SU-DHL-6 (cell line): ENCODE results near the gene CERS6.

Source experiments
- H2AFZ ChIP-seq: fragments of 200-600 bp; sonication (generic); 2 replicates; pipeline ENCODE4 v1.6.1; 2014; ENCODE audit warnings: low read depth, mild to moderate bottlenecking, moderate library complexity, mixed read lengths, antibody characterized with exemption, low read length; ENCODE audit not compliant: severe bottlenecking
- H3F3A ChIP-seq: fragments of 200-600 bp; shearing (Covaris generic); 2 replicates; pipeline ENCODE4 v1.6.0; 2016; ENCODE audit warnings: antibody characterized with exemption, mild to moderate bottlenecking; ENCODE audit not compliant: insufficient read depth
- H3K27ac ChIP-seq: fragments of 200-600 bp; sonication (generic); 2 replicates; pipeline ENCODE4 v1.5.1; 2016; ENCODE audit warnings: low read depth, mild to moderate bottlenecking, low read length, moderate library complexity, mixed read lengths
- H3K27me3 ChIP-seq: fragments of 200-600 bp; sonication (generic), shearing (Covaris generic); 2 replicates; pipeline ENCODE4 v1.6.0; 2014; ENCODE audit warnings: mild to moderate bottlenecking, low read length
- H3K36me3 ChIP-seq: fragments of 200-600 bp; sonication (generic); 2 replicates; pipeline ENCODE4 v1.6.1; 2014; ENCODE audit warnings: mild to moderate bottlenecking, low read length, mixed read lengths
- H3K4me2 ChIP-seq: fragments of 300-600, 200-600 bp; shearing (Covaris generic), sonication (generic); 2 replicates; pipeline ENCODE4 v1.6.0; 2014; ENCODE audit warnings: low read length, low read depth, mild to moderate bottlenecking; ENCODE audit not compliant: poor library complexity, severe bottlenecking
- H3K4me3 ChIP-seq: fragments of 200-600 bp; sonication (generic); 2 replicates; pipeline ENCODE4 v1.5.1; 2014; ENCODE audit warnings: antibody characterized with exemption, low read length, mild to moderate bottlenecking, mixed read lengths; ENCODE audit not compliant: insufficient read depth, poor library complexity, severe bottlenecking
- H3K79me2 ChIP-seq: fragments of 200-600 bp; sonication (generic); 2 replicates; pipeline ENCODE4 v1.6.1; 2014; ENCODE audit warnings: mild to moderate bottlenecking, low read length, moderate library complexity; ENCODE audit not compliant: insufficient read depth
- H3K9ac ChIP-seq: fragments of 200-600 bp; sonication (generic); 2 replicates; pipeline ENCODE4 v1.7.0; 2014; ENCODE audit warnings: mild to moderate bottlenecking, low read length
- H3K9me2 ChIP-seq: fragments of 200-600 bp; sonication (generic); replicated peaks from 2 replicates; pipeline ENCODE4 v1.6.1; 2014; ENCODE audit warnings: low read length; ENCODE audit not compliant: insufficient read depth
- H3K9me3 ChIP-seq: fragments of 200-600 bp; sonication (generic); 2 replicates; pipeline ENCODE4 v1.6.1; 2014; ENCODE audit warnings: low read length, mixed read lengths; ENCODE audit not compliant: insufficient read depth
- H4K20me1 ChIP-seq: fragments of 200-600 bp; sonication (generic); 2 replicates; pipeline ENCODE4 v1.6.1; 2014; ENCODE audit warnings: low read depth, mild to moderate bottlenecking, antibody characterized with exemption, low read length, moderate library complexity, mixed read lengths
- EZH2phosphoT487 ChIP-seq: fragments of 200-600 bp; sonication (generic), shearing (Covaris generic); conservative IDR thresholded peaks from 2 replicates; pipeline ENCODE4 v1.6.1; 2018; ENCODE audit warnings: mild to moderate bottlenecking, antibody characterized with exemption, low read length, moderate library complexity, mixed read lengths
- TF ChIP-seq, protein P1 (sequence below): fragments of 200-600 bp; sonication (generic); IDR thresholded peaks from one replicate; pipeline ENCODE4 v1.5.1; 2017; ENCODE audit warnings: antibody characterized with exemption, mild to moderate bottlenecking, low read length, moderate library complexity; ENCODE audit not compliant: insufficient read depth, poor library complexity, severe bottlenecking

Gene CERS6

DNA sequence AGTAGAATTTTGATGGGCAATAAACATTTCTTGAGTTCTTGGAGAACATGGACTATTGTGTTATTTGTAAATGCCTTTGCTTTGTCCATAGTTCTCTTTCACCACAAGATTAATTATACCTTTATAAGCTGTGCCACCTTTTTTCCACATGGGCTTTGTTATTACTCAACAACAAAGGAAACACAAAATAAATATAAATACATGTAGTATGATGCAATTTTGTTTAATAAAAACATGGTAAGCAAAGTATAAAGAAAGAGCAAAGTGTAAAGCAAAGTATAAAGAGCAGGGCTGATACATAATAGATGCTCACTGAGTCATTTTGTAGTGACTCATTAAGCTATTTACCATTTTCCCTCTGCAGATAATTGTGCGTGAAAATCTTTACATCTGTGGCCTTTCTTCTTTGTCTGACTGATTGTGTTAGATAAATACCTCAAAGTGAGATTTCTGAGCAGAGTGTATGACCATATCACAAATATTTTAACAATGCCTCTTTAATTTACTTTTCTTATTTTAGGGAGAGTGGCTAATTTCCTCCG, 80.9 kb downstream of the CERS6 start:
- Histone ChIP-seq H3K4me2 (no peak overlapping the region), H3K27ac (no peak overlapping the region), H3K9me3 (no peaks in the 10 kb centered on the region), H3K27me3 (no peaks in the 10 kb centered on the region), H2AFZ (no peak overlapping the region), H3K9me2 (no peaks in the 10 kb centered on the region), H4K20me1 (no peaks in the 10 kb centered on the region), H3K9ac (no peak overlapping the region), H3K79me2 (no peaks in the 10 kb centered on the region), H3K36me3 (no peaks in the 10 kb centered on the region), H3F3A (no peaks in the 10 kb centered on the region), H3K4me3 (no peak overlapping the region)
- TF ChIP-seq, protein P1, sequence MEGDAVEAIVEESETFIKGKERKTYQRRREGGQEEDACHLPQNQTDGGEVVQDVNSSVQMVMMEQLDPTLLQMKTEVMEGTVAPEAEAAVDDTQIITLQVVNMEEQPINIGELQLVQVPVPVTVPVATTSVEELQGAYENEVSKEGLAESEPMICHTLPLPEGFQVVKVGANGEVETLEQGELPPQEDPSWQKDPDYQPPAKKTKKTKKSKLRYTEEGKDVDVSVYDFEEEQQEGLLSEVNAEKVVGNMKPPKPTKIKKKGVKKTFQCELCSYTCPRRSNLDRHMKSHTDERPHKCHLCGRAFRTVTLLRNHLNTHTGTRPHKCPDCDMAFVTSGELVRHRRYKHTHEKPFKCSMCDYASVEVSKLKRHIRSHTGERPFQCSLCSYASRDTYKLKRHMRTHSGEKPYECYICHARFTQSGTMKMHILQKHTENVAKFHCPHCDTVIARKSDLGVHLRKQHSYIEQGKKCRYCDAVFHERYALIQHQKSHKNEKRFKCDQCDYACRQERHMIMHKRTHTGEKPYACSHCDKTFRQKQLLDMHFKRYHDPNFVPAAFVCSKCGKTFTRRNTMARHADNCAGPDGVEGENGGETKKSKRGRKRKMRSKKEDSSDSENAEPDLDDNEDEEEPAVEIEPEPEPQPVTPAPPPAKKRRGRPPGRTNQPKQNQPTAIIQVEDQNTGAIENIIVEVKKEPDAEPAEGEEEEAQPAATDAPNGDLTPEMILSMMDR: no peak
- TF ChIP-seq EZH2phosphoT487: no peak

DNA sequence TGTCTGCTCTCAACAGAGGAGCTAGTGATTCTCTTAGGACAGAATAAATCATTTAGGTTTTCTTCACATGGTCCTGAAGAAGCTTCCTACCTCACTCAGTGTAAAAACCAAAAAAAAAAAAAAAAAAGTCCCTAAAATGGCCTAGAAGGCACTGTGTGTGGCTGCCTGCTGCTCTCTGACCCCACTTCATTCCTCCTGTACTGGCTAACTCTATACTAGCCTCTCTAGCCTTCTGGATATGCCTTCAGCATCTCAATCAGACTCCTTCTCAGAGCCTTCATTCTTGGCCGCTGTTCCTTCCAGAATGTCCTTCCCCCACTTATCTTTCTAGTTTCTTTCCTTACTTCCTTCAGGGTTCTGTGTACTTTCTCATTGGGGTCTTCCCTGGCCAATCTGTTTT, 82.1 kb downstream of the CERS6 start:
- Histone ChIP-seq H3F3A (no peaks in the 10 kb centered on the region), H3K27me3 (no peaks in the 10 kb centered on the region), H3K9me2 (no peaks in the 10 kb centered on the region), H3K4me3 (no peak overlapping the region), H3K9ac (no peak overlapping the region), H3K36me3 (no peaks in the 10 kb centered on the region), H4K20me1 (no peaks in the 10 kb centered on the region), H3K9me3 (no peaks in the 10 kb centered on the region), H3K27ac (no peak overlapping the region), H3K79me2 (no peaks in the 10 kb centered on the region), H2AFZ (no peak overlapping the region), H3K4me2 (no peak overlapping the region)
- no peak for TF ChIP-seq EZH2phosphoT487
- TF ChIP-seq, protein P1: no peak

DNA sequence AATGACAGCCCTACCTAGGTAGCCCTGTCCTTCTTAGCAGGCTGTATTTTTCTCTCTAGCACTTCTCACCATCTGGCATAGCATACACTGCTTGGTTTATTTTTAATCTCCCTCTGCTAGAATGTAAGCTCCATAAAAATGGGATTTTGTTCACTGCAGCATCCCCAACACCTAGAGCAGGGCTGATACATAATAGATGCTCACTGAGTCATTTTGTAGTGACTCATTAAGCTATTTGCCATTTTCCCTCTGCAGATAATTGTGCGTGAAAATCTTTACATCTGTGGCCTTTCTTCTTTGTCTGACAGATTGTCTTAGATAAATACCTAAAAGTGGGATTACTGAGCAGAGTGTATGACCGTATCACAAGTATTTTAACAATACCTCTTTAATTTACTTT, 82.5 kb downstream of the CERS6 start:
- TF ChIP-seq, protein P1: no peak
- no peak for TF ChIP-seq EZH2phosphoT487
- H3K79me2 ChIP-seq: no peaks in the 10 kb centered on the region

DNA sequence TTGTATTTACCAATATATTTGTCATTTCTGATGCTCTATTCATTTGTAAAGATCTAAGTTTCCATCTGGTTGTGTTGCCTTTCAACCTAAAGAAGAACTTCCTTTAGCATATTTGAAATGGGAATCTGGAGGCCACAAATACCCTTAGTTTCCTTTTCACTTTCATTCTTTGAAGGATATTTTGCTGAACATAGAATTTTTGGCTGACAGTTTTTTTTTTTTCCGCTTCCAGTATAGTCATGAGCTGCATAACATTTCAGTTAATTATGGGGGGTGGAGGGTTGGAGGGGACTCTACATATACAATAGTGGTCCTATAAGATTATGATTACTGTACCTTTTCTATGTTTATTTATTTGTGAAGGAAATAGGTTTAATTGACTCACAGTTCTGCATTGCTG, 83.9 kb downstream of the CERS6 start:
- Histone ChIP-seq H4K20me1 (no peaks in the 10 kb centered on the region), H3K4me2 (no peak overlapping the region), H3F3A (no peaks in the 10 kb centered on the region), H3K79me2 (no peaks in the 10 kb centered on the region), H3K9me2 (no peaks in the 10 kb centered on the region), H2AFZ (no peak overlapping the region), H3K36me3 (no peaks in the 10 kb centered on the region), H3K27ac (no peak overlapping the region), H3K27me3 (no peaks in the 10 kb centered on the region), H3K9me3 (no peaks in the 10 kb centered on the region), H3K4me3 (no peak overlapping the region), H3K9ac (no peak overlapping the region)
- no peak for TF ChIP-seq EZH2phosphoT487
- TF ChIP-seq, protein P1: no peak

More for the DNA sequence above, 82.5 kb downstream of the CERS6 start:
- Histone ChIP-seq H3K27me3 (no peaks in the 10 kb centered on the region), H3K4me3 (no peak overlapping the region), H3F3A (no peaks in the 10 kb centered on the region), H3K9me2 (no peaks in the 10 kb centered on the region), H4K20me1 (no peaks in the 10 kb centered on the region), H3K9me3 (no peaks in the 10 kb centered on the region), H3K4me2 (no peak overlapping the region), H3K27ac (no peak overlapping the region), H2AFZ (no peak overlapping the region), H3K36me3 (no peaks in the 10 kb centered on the region), H3K9ac (no peak overlapping the region)
